MG63 (cell line): Measurements from ENCODE around the gene UBAC1. TPM values are rescaled to one million over a fixed set of nuclear protein-coding genes. Genes with fewer than 3 reads are reported as not detected.

Experiments
- DNase-seq: peaks from one replicate; pipeline ENCODE4 v3.0.0-alpha.2; 2020
- H3K27me3 ChIP-seq: fragments of 250-450 bp; sonication (Bioruptor Pico); 2 replicates; pipeline ENCODE4 v1.5.1; 2020; ENCODE audit warnings: mild to moderate bottlenecking, moderate library complexity
- H3K36me3 ChIP-seq: fragments of 250-450 bp; sonication (Bioruptor Pico); 2 replicates; pipeline ENCODE4 v1.5.1; 2020; ENCODE audit warnings: mild to moderate bottlenecking, moderate library complexity
- H3K4me3 ChIP-seq: fragments of 250-450 bp; sonication (Bioruptor Pico); 2 replicates; pipeline ENCODE4 v1.5.1; 2020; ENCODE audit warnings: mild to moderate bottlenecking, moderate library complexity
- H3K9me3 ChIP-seq: fragments of 250-450 bp; sonication (Bioruptor Pico); 2 replicates; pipeline ENCODE4 v1.5.1; 2020; ENCODE audit warnings: mild to moderate bottlenecking, moderate library complexity
- total RNA-seq: library from RNA; depleted of rRNA; stranded (reverse); fragments of >200 nt; shearing (Covaris generic); gene quantifications from 2 replicates; pipeline ENCODE4 v1.2.3, GENCODE V29; 2014; ENCODE audit warnings: low replicate concordance

The UBAC1 gene
- total RNA-seq, 1 experiment from 2014 or later: 81.3 TPM

DNA sequence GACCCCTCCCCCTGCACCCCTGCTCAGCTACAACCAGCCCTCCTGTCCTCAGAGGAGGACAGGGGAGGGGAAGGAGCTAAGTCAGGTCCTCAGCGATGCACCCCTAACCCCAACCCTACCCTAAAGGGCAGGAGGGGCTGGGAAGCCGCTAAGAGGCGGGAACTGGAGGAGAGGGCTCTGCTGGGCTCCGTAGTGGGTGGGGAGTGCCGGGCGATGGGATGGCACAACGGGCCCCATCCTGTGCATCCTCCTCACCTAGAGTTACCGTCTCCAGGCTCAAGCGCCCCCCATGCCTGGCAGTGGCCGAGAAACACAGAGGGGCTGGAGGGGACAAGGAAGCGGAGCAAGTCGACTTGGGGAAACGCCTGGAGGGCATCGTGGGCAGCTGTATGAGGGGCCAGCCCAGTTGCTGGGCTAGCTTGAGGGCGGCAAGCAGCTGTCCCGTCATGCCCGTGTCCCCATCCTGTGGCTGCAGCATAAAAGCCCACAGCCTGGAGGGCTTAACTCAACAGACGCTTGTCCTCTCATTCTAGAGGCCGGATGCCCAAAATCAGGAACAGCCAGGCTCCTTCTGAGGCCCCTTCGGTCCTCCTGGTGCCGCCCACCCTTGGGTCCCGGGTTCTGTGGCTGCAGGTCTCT is 23.0 kb upstream of the UBAC1 start:
- H3K27me3 ChIP-seq: no peaks in the 10 kb centered on the region
- H3K9me3 ChIP-seq: no peaks in the 10 kb centered on the region
- DNase-seq: no peak
- no peaks in the 10 kb centered on the region for H3K36me3 ChIP-seq
- no peak overlapping the region for H3K4me3 ChIP-seq

DNA sequence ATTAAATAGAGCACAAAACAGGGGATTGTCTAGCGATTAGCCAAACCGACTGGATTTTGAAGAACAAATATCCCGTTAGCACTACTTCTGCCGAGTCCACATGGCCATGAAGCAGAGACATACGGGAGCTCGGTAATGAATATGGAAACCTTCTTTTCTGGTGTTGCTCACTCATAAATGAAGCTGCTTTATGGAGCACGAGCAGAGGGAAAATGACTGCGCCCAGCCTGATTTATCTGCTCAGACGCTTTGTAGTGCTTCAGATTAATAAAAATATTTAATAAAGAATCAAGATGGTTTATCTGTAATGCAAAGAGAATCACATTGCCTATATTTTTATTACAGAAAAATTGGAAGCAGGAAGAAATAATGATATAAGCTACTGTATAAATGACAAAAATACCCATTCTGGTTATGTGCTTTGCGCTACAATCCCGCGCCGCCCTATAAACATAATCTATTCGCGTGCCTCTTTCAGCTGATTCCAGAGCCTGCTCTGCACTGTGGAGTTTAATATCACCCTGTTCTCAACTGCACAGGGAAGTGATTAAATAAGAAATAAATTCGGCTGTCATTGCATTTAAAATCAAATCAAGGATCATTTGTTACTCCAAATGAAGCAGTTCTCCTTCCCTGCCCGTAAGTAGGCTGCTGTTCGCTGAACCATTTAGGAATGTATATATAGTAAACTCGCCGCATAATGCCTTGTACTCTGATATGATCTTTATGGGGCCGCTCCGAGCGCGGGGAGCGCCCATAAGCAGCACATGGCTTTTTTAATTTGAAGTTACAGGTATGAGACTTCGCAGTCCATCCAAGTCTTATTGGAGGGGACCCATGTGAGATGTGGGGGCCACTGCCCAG is 22.3 kb upstream of the UBAC1 start:
- no peak for DNase-seq
- Histone ChIP-seq H3K9me3 (no peaks in the 10 kb centered on the region), H3K27me3 (no peaks in the 10 kb centered on the region), H3K4me3 (no peak overlapping the region), H3K36me3 (no peaks in the 10 kb centered on the region)

DNA sequence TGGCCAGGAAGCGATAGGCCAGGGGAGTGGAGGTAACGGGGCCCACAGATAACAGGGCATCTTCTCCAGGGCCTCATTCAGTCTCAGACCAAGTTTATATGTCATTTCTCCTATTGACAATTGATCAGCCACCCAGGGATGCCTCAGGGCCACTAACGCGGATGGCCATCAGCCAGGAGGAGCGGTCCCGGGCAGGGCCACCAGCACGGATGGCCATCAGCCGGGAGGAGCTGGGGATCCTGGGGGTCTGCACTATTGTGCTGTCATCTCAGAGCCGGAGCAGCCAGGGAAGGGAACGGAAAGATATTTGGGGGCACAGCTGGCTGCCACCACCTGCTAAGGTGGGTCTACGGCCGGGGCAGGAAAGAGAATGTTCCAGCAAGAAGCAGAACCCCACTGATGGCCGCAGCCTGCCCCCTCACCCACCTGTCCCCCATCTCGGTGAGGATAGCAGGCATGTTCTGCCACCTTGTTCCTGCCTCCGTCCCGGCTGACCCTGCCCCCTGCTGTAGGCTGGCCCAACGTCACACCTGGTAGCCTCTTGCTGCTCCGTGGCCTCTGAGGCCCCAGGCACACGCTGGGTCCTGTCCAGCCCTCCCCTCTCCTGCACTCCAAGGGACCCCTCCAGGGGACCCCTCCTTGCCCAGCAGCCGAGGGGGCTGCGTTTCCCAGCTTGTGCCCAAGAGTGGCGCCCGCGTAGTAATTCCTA is 21.5 kb upstream of the UBAC1 start:
- Histone ChIP-seq H3K27me3 (no peaks in the 10 kb centered on the region), H3K9me3 (no peaks in the 10 kb centered on the region), H3K4me3 (no peak overlapping the region), H3K36me3 (no peaks in the 10 kb centered on the region)
- no peak for DNase-seq

DNA sequence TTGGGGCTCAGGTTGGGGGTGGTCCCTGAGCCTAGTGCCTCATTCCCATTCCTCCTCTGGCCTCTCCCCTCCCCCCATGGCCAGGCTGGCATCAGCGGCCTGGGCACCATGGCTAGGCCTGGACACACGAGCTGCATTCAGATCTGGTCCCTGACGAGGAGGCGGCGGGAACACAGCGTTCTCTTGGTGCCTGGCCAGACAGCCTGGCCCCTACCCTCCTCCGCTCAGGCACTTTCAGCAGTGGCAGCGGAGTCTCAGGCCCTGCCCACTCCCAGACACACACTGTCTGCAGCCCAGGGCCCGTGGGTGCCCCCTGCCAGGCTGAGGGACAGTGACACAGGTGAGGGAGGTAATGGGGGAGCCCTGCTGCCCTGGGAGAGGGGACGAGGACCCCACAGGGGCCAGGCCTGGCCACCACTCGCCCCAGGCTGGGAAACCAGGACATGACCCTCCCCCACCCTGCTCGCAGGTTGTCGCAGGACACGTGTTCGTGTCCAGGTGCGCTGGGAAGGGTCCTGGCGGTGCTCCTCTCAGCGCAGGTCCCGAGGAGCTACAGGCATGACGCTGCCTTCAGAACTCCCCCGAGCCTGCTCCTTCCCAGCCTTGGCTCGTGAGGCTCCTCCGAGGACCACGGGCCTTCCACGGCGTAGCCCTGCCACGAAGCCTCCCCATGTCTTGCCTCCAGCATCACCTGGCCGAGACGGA is 19.9 kb upstream of the UBAC1 start:
- Histone ChIP-seq H3K4me3 (no peak overlapping the region), H3K9me3 (no peaks in the 10 kb centered on the region), H3K36me3 (no peaks in the 10 kb centered on the region), H3K27me3 (no peaks in the 10 kb centered on the region)
- no peak for DNase-seq

DNA sequence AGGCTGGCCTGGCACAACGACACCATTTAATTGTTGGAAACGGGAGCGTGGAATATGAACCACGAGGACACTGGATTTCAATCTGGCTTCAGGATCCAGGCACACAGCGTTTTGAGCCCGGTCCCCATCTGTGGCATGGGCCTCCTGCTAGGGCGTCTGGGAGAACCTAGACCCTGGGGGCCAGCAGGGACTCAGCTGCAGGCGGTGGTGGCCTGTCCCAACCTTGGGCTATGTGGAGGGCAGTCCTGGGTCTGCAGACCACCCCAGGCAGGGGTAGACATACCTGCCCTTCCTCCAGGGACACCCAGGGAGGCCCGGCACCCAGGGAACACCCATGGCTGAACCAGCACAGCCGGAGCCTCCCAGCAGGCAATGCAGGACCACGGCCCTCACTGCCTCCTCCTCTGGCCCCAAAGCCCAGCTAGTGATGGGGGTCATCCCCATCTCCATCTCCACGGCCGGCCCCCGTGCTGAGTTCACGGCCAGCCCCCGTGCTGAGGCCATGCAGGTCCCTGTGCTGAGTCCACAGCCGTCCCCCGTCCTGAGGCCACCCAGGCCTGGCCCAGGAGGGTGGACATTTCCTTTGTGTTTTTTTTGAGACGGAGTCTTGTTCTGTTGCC is 18.5 kb upstream of the UBAC1 start:
- Histone ChIP-seq H3K36me3 (no peaks in the 10 kb centered on the region), H3K27me3 (no peaks in the 10 kb centered on the region), H3K9me3 (no peaks in the 10 kb centered on the region), H3K4me3 (no peak overlapping the region)
- no peak for DNase-seq

DNA sequence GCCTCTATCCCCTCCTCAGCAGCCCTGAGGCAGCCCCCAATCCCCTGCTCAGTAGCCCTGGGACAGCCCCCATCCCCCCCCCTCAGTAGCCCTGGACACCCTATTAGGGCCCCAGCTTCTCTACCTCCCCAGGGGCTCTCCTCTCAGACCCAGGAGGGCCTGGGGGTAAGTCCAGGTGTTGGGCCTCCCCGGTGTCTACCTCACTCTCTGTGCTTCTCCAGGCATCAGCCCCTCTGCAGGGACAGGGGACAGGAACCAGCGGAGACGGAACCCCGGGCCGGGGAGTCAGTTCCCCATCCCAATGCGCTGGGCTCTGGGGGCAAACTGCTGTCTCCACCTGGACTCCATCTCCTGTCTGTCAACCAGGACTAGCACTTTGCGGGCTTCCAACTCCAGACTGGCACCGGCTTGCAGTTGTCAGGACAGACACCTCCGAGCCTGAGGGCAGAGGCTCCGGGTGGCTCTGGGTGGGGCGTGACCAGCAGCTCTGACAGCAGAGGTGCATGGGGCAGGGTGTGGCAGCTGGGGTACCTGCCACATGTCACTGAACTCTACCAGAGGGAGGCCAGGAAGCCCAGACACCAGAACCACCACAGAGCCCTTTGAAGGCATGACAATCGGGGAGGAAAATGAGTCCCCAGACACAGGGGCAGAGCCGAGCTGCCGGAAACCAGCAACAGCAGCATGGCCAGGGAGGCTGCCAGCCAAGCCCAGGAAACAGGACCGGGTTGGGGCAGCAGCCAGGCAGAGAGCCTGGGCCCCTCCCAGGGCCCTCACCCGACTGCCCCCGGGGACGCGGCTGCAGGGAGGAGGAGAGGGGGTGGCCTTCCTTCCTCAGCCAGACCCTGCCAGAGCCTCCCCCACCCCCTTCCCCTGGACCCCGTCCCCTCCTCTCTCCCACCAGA is 17.7 kb upstream of the UBAC1 start:
- H3K4me3 ChIP-seq: no peak overlapping the region
- no peaks in the 10 kb centered on the region for H3K9me3 ChIP-seq
- H3K36me3 ChIP-seq: no peaks in the 10 kb centered on the region
- DNase-seq: no peak
- no peaks in the 10 kb centered on the region for H3K27me3 ChIP-seq

DNA sequence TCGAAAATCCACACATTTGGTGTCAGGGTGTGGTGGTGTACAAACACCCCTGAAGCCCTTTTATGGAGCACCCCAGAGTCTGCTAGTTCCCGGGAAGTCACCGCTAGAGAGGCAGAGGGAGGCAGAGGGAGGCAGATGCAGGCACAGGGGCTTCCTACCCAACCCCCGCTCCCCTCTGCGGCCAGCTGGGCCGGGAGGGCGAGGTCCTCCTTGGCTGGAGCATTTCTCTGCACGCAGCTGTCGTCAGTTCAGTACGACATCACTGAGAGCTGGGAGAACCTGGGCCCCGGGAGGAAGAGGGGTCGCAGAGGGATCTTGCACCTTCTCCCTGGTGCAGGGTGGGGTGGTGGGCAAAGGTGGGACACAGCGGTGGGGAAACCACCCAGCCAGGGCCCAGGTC is 15.8 kb upstream of the UBAC1 start:
- Histone ChIP-seq H3K9me3 (no peaks in the 10 kb centered on the region), H3K4me3 (no peak overlapping the region), H3K27me3 (no peaks in the 10 kb centered on the region), H3K36me3 (no peaks in the 10 kb centered on the region)
- DNase-seq: no peak

DNA sequence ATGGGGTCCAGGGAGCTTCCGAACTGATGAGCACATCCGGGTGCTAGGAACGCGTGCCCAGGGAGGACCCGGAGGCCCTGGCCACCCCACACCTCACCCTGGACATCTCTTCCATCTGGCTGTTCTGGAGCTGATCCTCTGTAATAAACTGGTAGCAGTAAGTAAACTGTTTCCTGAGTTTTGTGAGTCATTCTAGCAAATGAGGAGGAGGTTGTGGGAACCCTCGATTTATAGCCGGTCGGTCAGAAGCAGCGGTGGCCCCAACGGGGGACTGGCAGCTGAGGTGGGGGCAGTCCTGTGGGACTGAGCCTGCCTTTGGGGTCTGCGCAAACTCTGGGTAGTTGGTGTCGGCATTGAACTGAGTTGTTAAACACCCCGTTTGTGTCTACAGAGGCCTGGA is 15.4 kb upstream of the UBAC1 start:
- Histone ChIP-seq H3K27me3 (no peaks in the 10 kb centered on the region), H3K9me3 (no peaks in the 10 kb centered on the region), H3K4me3 (no peak overlapping the region), H3K36me3 (no peaks in the 10 kb centered on the region)
- no peak for DNase-seq

DNA sequence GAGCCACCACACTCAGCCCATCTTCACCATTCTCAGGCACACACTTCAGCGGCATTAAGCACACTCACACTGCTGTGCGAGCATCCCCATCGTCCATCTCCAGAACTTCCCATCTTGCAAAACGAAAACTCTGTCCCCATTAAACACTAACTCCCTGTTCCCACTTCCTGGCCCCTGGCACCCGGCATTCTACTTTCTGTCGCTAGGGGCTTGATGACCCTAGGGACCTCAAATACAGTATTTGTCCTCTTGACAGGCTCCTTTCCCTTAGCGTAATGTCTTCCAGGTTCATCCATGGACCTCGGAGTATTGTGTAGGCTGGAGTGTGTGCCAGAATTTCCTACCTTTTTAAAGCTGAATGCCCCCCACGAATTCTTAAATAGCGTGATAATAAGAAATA is 14.7 kb upstream of the UBAC1 start:
- H3K36me3 ChIP-seq: no peaks in the 10 kb centered on the region
- no peak for DNase-seq
- H3K4me3 ChIP-seq: no peak overlapping the region
- H3K27me3 ChIP-seq: no peaks in the 10 kb centered on the region
- H3K9me3 ChIP-seq: no peaks in the 10 kb centered on the region

DNA sequence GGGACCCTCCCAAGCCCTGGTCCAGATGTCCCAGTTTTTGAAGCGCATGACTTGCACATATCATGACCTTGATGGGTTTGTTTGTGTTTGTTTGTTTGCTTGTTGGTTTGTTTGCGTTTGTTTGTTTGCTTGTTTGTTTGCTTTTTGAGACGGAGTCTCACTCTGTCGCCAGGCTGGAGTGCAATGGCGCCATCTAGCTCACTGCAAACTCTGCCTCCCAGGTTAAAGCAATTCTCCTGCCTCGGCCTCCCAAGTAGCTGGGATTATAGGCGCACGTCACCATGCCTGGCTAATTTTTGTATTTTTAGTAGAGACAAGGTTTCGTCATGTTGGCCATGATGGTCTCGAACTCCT is 13.0 kb upstream of the UBAC1 start:
- H3K36me3 ChIP-seq: no peaks in the 10 kb centered on the region
- H3K27me3 ChIP-seq: no peaks in the 10 kb centered on the region
- H3K4me3 ChIP-seq: no peak overlapping the region
- DNase-seq: no peak
- no peaks in the 10 kb centered on the region for H3K9me3 ChIP-seq

DNA sequence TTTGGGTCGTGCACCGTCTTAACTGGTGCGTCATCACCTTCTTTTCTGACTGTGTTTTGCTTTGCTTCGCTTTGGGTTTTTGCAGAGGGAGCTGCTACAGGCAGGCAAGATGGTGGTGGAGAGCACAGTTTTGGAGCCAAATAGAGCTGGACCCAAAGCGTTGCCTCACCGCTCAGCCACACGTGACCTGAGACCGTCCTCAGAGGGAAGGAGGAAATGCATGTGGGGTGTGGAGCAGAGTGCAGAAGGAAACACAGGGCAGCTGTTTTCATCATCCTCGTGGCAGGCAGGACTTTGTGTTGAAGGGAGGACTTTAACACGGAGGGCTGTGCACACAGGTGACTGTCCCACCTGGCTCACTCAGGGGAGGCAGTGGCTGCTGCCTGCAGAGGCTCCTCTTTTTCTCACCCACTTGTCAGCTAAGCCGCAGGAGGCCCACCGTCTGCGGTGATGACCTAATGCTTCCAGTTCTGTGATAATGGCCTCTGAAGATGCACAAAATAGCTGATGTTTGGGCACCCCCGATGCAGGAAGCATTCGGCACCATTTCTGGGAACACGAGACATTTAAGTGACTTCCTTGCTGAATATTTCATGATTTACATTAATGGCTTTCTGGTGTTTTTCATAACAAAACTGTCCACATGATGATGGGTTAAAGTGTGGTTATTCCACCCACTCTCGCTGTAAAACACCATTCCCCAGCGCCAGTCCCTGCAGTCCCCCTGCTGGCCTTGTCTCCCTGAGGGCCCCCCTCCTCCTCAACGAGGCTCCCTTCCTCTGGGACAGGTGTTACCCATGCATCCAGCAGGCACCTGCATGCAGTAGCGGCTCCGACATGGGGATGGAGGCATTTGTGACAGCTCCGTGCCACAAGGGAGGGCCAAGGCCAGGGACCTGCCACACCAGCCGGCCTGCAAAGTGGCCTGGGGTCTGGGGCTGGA is 12.4 kb upstream of the UBAC1 start:
- H3K27me3 ChIP-seq: no peaks in the 10 kb centered on the region
- no peaks in the 10 kb centered on the region for H3K9me3 ChIP-seq
- no peak overlapping the region for H3K4me3 ChIP-seq
- DNase-seq: no peak
- H3K36me3 ChIP-seq: no peaks in the 10 kb centered on the region

DNA sequence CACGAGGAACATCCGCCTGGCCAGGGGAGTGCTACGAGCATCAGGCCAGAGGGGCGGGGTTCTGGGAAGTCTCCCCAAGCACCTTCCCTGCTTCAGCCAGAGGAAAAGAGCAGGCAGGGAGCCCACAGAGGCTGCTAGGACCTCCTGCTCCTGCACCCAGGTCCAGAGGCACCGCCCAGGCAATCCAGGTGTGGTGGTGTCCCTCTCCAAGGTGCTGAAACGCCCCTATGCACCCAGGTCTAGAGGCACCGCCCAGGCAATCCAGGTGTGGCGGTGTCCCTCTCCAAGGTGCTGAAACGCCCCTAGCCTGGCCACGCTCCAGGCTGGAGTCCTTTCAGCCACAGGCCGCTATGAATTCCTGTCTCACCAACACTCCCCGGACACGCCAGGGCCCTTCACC is 10.7 kb upstream of the UBAC1 start:
- no peaks in the 10 kb centered on the region for H3K36me3 ChIP-seq
- no peaks in the 10 kb centered on the region for H3K27me3 ChIP-seq
- no peak overlapping the region for H3K4me3 ChIP-seq
- no peak for DNase-seq
- H3K9me3 ChIP-seq: no peaks in the 10 kb centered on the region

DNA sequence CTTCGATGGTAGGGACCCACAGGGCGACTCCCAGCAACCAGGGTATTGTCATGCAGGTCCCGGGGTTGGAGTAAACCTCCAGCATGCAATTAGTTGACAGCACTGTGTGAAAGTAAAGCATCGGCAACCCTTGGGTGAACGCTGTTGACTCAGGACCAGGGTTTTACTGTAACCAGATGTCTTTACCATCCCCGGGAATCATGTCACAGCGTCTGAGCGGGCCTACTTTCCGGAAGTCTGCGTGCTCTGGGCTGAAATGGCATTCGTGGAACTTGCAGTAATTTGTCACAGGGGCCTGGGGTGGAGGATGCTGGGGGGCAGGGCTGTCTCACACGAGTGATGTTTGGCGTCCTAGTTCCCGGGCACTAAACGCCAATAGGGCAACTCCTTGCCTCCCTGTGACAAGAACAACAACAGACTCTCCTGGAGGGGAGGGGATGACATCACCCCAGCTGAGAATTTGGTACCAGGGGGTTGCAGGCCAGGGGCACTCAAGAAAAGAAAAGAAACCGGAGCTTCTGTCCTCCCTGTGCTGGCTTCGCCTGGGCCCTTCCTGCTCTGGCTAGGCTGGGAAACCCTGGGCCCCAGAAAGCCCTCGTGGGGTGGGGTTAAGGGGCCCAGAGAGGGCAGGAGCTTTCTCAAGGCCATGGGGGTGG is 10.1 kb upstream of the UBAC1 start:
- Histone ChIP-seq H3K36me3 (no peaks in the 10 kb centered on the region), H3K9me3 (no peaks in the 10 kb centered on the region), H3K4me3 (no peak overlapping the region), H3K27me3 (no peaks in the 10 kb centered on the region)
- no peak for DNase-seq

DNA sequence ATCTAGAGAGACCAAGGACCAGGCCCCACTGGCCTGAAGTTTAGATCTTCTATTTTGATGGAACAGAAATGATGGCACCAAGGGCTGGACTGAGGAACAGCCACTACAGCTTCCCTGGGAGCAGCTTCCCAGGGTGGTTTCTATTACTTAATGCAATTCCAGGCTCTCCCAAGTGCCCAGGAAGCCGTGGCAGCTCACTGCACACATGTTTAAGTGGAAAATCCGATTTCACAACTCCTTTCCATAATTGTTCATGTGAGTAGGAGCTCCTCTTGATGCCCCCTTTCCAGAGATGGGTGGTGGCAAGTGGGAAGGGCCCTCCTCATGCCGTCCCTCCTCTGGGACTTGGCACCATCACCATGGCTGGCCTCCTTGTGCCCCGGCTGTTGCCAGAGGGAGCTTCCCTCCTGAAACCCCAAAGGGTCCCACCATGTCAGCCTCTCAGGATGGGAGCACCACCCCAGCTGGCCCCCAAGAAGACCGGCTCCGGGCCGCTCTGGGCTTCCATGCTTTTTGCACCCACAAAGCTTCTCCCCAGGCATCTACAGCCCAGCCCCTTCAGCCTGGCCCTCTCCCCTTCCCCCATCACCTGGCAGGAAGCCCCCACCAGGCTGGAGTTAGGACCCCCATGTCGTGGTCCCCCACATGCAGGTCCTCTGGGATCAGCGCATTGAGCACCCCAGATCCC is 9.1 kb upstream of the UBAC1 start:
- no peaks in the 10 kb centered on the region for H3K9me3 ChIP-seq
- no peak for DNase-seq
- H3K36me3 ChIP-seq: no peaks in the 10 kb centered on the region
- H3K4me3 ChIP-seq: no peak overlapping the region
- no peaks in the 10 kb centered on the region for H3K27me3 ChIP-seq
